Epithelial cell of umbilical artery (primary cell): ENCODE data around the gene OPA1. TPM values are rescaled to one million over a fixed set of nuclear protein-coding genes. Genes with fewer than 3 reads are reported as not detected.

Experiments
- total RNA-seq: library from RNA; depleted of rRNA; stranded (reverse); fragments of >200 nt; gene quantifications from 2 replicates; pipeline ENCODE4 v1.2.3, GENCODE V29; 2014

The OPA1 gene
- 59.9 and 82.2 TPM in 2 replicates for total RNA-seq

GRCh38 chr3:193592841-193593667 lies at the start of gene OPA1:
Gene OPA1 (plus strand): TSS chr3:193593208. CDS start chr3:193593378, 170 bp downstream.

GRCh38 chr3:193554811-193555210 lies 38.2 kb upstream of the OPA1 start, which contains the start of gene ATP13A4:
Gene ATP13A4 (minus strand): TSS chr3:193554895. CDS start chr3:193554799, 96 bp downstream.

Other genes with a start within 250 kb of the OPA1 start
- gene ATP13A5, start 214.5 kb upstream of the OPA1 start, total RNA-seq: not detected in 2 replicates
- gene ATP13A4, start 38.3 kb upstream of the OPA1 start, total RNA-seq: not detected in 2 replicates